Activated CD8-positive, alpha-beta memory T cell treated with anti-CD3 and anti-CD28 coated beads for 36 hours (primary cell): ENCODE data around the gene FAM163A. TPM values are rescaled to one million over a fixed set of nuclear protein-coding genes. Genes with fewer than 3 reads are reported as not detected.

ENCODE experiments used
- total RNA-seq, 2 experiments: library from RNA; stranded (reverse); gene quantifications; one replicate each; pipeline ENCODE4 v1.2.3, GENCODE V29; 2021

Gene FAM163A
- total RNA-seq, 2 experiments from 2014 or later, result not detected

Other genes starting within 250 kb of the FAM163A start
- gene NPHS2, start 167.3 kb upstream of the FAM163A start, total RNA-seq, result not detected
- not detected for gene TDRD5, start 151.5 kb upstream of the FAM163A start, total RNA-seq
- 10 to 100 TPM; 72.7 to 74.1 TPM for gene TOR1AIP2, start 134.5 kb downstream of the FAM163A start, total RNA-seq
- 10 to 100 TPM; 49.8 to 55.4 TPM for gene TOR1AIP1, start 139.0 kb downstream of the FAM163A start, total RNA-seq
- gene CEP350, start 211.5 kb downstream of the FAM163A start, total RNA-seq, result 10 to 100 TPM; 37.0 to 41.6 TPM